LNCaP clone FGC (cell line): Measurements from ENCODE around the gene ZNF747.
"Not testable (repeated sequence)": the region's sequence is repeated elsewhere in the genome, so short reads cannot be mapped to it uniquely, and the experiment has no call there.

Experiments used
- DNase-seq: peaks from one replicate; pipeline ENCODE4 v3.0.0-alpha.2; 2011; ENCODE audit warnings: low read depth
- H3K4me3 ChIP-seq: 2 replicates; pipeline ENCODE4 v1.5.1; 2011; ENCODE audit warnings: mild to moderate bottlenecking, low read depth, low read length, control low read depth
- TF ChIP-seq, protein P1 (sequence below): IDR thresholded peaks from 2 replicates; pipeline ENCODE4 v1.5.1; 2012; ENCODE audit warnings: mild to moderate bottlenecking; ENCODE audit not compliant: control insufficient read depth, insufficient read depth; ENCODE audit errors: extremely low read depth

The ZNF747 gene

DNA sequence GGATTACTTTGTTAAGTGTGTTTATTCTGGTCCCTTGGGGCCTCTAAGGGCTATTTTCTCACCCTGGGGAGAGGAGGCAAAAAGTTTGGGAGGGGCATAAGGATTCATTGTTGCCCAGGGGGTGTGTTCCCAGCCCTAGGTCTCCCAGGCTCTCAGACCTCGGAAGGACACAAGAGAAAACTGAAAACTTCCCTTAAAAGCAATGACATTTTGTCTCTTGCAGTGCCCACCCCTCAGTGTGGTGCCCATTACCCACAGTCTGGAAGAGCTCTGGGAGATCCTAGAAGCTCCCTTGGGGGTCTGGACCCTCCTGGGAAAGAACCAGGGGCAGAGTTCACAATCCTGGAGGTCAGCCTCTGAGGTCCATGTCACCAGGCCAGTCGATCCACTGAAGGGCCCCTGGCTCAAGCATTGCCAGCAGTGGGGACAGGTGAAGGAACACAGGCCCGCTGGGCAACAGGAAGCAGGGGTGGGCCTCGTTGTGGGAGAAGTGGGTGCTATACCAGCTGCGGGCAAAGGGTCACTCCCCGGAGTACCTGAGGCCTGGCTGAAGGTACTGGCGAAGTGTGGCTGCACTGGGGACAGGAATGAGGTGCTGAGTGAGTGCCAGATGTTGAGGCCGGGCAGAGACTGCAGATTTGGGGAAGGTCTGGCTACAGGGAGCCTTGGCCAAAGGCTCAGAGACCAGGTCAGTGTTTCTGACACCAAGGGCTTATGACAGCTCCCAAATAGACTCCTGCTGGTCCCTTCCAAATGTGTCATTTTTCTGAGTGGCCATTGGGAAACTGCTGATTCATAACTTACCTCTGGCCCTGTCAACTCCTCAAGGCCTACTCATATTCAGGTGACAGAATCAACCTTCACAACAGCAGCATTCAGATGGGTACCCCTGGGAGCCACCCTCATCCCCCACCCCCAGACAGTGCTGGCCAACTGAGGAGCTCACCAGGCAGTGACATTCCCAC lies 4.6 kb upstream of the ZNF747 start:
- TF ChIP-seq, protein P1, sequence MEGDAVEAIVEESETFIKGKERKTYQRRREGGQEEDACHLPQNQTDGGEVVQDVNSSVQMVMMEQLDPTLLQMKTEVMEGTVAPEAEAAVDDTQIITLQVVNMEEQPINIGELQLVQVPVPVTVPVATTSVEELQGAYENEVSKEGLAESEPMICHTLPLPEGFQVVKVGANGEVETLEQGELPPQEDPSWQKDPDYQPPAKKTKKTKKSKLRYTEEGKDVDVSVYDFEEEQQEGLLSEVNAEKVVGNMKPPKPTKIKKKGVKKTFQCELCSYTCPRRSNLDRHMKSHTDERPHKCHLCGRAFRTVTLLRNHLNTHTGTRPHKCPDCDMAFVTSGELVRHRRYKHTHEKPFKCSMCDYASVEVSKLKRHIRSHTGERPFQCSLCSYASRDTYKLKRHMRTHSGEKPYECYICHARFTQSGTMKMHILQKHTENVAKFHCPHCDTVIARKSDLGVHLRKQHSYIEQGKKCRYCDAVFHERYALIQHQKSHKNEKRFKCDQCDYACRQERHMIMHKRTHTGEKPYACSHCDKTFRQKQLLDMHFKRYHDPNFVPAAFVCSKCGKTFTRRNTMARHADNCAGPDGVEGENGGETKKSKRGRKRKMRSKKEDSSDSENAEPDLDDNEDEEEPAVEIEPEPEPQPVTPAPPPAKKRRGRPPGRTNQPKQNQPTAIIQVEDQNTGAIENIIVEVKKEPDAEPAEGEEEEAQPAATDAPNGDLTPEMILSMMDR: no peak
- DNase-seq: no peak
- H3K4me3 ChIP-seq: no peak overlapping the region

- not testable (repeated sequence) for H3K4me3 ChIP-seq
Measured at GRCh38 chr16:30536391-30537024, 1.9 kb upstream of the ZNF747 start.

DNA sequence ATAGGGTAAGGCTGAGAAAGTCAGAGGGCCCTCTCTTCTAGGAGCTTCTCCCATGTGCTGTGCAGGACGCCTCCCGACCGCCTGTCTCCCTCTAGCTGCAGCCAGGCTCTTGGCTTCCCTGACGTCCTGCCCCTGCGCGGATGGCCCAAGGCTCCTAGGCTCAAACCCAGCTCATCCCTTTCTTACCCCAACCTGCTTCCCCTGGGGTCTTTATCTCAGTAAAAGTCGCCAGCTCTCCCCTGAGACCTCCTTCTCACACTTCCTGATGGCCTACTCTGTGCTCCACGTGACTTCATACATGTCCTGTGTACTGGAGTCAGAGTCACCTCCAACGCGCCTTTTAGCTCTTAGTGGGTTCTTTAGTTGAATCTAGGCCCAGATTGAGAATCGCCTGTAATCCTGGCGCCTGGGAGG lies 1.1 kb upstream of the ZNF747 start:
- no peak for DNase-seq
- TF ChIP-seq, protein P1: peak; percentile 67
- H3K4me3 ChIP-seq: peak overlapping the region; percentile 72

More at GRCh38 chr16:30536391-30537024, 1.9 kb upstream of the ZNF747 start:
- not testable (repeated sequence) for DNase-seq

- DNase-seq: no peak
- TF ChIP-seq, protein P1: no peak
- H3K4me3 ChIP-seq: peak overlapping the region; percentile 72
Measured at GRCh38 chr16:30535106-30535776, 583 bp upstream of the ZNF747 start.

- DNase-seq: no peak
- TF ChIP-seq, protein P1: no peak
- H3K4me3 ChIP-seq: peak overlapping the region; percentile 72
Measured at GRCh38 chr16:30533748-30534367, 800 bp downstream of the ZNF747 start.

DNA sequence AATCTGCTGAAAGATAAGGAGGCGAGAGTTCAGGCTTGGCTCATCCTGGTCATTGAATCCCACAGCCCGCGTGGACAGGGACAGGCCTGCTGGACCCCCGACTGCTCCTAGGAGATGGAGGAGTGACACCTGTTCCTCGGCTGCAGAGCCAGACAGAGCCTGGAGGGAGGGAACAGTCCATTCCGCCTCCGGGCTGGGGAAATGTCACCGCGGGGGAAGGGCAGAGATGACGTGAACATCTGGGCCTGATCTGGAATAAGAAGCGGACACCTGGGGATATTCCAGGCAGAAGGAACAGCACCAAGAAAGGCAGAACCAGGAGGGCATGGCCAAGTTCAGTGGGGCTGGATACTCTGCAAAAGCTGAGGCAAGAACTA lies 1.5 kb downstream of the ZNF747 start:
- peak overlapping the region; percentile 72 for H3K4me3 ChIP-seq
- TF ChIP-seq, protein P1: no peak
- DNase-seq: peak; percentile 37
